HCT116 (cell line): Measurements from ENCODE around the gene IKZF3. TPM values are rescaled to one million over a fixed set of nuclear protein-coding genes. Genes with fewer than 3 reads are reported as not detected.

Source experiments
- ATAC-seq: fragments of 200-7000 bp; cut with Tn5 transposase; 2 replicates; pipeline ENCODE4 v1.9.1; 2020; ENCODE audit warnings: mild to moderate bottlenecking, moderate library complexity
- BruUV-seq: library from RNA; stranded (reverse); fragments of 400-500 nt; replicated peaks from 2 replicates; lab custom pipeline; 2021; lab: Mats Ljungman, UMichigan
- CTCF ChIA-PET: fragments of 300-600 bp; sonication (Branson Sonifier 250); formaldehyde crosslinking; loops from one replicate; lab custom pipeline; 2021; ENCODE audit warnings: antibody characterized with exemption; lab: Charles Lee
- POLR2A ChIA-PET: fragments of 300-600, 350-600 bp; sonication (Branson Sonifier 250); formaldehyde crosslinking; loops from one replicate; lab custom pipeline; 2021; ENCODE audit warnings: antibody characterized with exemption; lab: Charles Lee
- RAD21 ChIA-PET, 2 experiments: fragments of 300-600 bp; sonication (Branson Sonifier 250); formaldehyde crosslinking; loops; one replicate each; lab custom pipeline; 2023; ENCODE audit warnings: low total read pairs in 2 of 2; ENCODE audit not compliant: uncharacterized antibody in 2 of 2, unreplicated experiment in 2 of 2, low non-redundant PET in 1 of 2; lab: Charles Lee
- DNase-seq: peaks from one replicate; pipeline ENCODE4 v3.0.0-alpha.2; 2010; ENCODE audit warnings: low read depth, low spot score
- H2AFZ ChIP-seq: fragments of 200-600 bp; shearing (Covaris generic), sonication (generic); 2 replicates; pipeline ENCODE4 v1.6.1; 2017; ENCODE audit warnings: low read depth, mixed run types, mixed read lengths, antibody characterized with exemption, low read length; ENCODE audit not compliant: poor library complexity, severe bottlenecking
- H3K27ac ChIP-seq: 2 replicates; pipeline ENCODE4 v1.5.1; 2012; ENCODE audit warnings: low read depth, low read length
- H3K27me3 ChIP-seq: fragments of 200-600 bp; sonication (generic); 2 replicates; pipeline ENCODE4 v1.6.1; 2016; ENCODE audit warnings: mixed run types, low read length, mixed read lengths; ENCODE audit not compliant: insufficient read depth
- H3K36me3 ChIP-seq, 2 experiments: fragments of 200-500 bp in 1 of 2; fragments of 200-600 bp in 1 of 2; sonication (Bioruptor generic) in 1 of 2; sonication (generic) in 1 of 2; 2 replicates each; pipeline versions ENCODE4 v1.5.1 to v1.6.1; 2014 to 2016; ENCODE audit warnings: low read length in 2 of 2, inconsistent platforms in 1 of 2, mixed read lengths in 1 of 2, mixed run types in 1 of 2; ENCODE audit not compliant: insufficient read depth in 2 of 2, control insufficient read depth in 1 of 2
- H3K4me1 ChIP-seq, 2 experiments: fragments of 200-600 bp in 1 of 2; sonication (generic) in 1 of 2; 2 replicates each; pipeline versions ENCODE4 v1.5.1 to v1.6.1; 2012 to 2017; ENCODE audit warnings: low read length in 2 of 2, inconsistent platforms in 1 of 2, mild to moderate bottlenecking in 1 of 2, mixed read lengths in 1 of 2, mixed run types in 1 of 2, moderate library complexity in 1 of 2; ENCODE audit not compliant: insufficient read depth in 2 of 2, control insufficient read depth in 1 of 2
- H3K4me2 ChIP-seq: fragments of 200-600 bp; sonication (generic); 2 replicates; pipeline ENCODE4 v1.6.1; 2017; ENCODE audit warnings: mixed run types, low read length, mixed read lengths
- H3K4me3 ChIP-seq, 2 experiments: fragments of 200-600 bp in 1 of 2; sonication (generic) in 1 of 2; replicated peaks in 1 of 2; 2 replicates each; pipeline ENCODE4 v1.5.1; 2011 to 2016; ENCODE audit warnings: low read length in 2 of 2, control low read depth in 1 of 2, low read depth in 1 of 2, mild to moderate bottlenecking in 1 of 2, mixed read lengths in 1 of 2, mixed run types in 1 of 2
- H3K79me2 ChIP-seq: fragments of 200-600 bp; sonication (generic); 2 replicates; pipeline ENCODE4 v1.6.1; 2017; ENCODE audit warnings: mild to moderate bottlenecking, mixed run types, low read length, moderate library complexity, mixed read lengths; ENCODE audit not compliant: insufficient read depth
- H3K9ac ChIP-seq: fragments of 200-600 bp; sonication (generic); 2 replicates; pipeline ENCODE4 v1.6.1; 2016; ENCODE audit warnings: low read length, mixed read lengths
- H3K9me2 ChIP-seq: fragments of 200-600 bp; sonication (generic), shearing (Covaris generic); 2 replicates; pipeline ENCODE4 v1.6.1; 2017; ENCODE audit warnings: mixed run types, mild to moderate bottlenecking, moderate library complexity; ENCODE audit not compliant: insufficient read depth
- H3K9me3 ChIP-seq, 2 experiments: fragments of 200-500 bp in 1 of 2; fragments of 200-600 bp in 1 of 2; sonication (Bioruptor generic) in 1 of 2; sonication (generic) in 1 of 2; 2 replicates each; pipeline ENCODE4 v1.6.1; 2014 to 2017; ENCODE audit warnings: low read length in 2 of 2, mixed read lengths in 2 of 2, inconsistent platforms in 1 of 2, low read depth in 1 of 2, mild to moderate bottlenecking in 1 of 2, mixed run types in 1 of 2, moderate library complexity in 1 of 2; ENCODE audit not compliant: control insufficient read depth in 1 of 2, insufficient read depth in 1 of 2
- H4K20me1 ChIP-seq: fragments of 200-600 bp; sonication (generic), shearing (Covaris generic); 2 replicates; pipeline ENCODE4 v1.6.1; 2017; ENCODE audit warnings: mixed run types, mild to moderate bottlenecking, moderate library complexity; ENCODE audit not compliant: insufficient read depth
- CBX3 ChIP-seq: IDR thresholded peaks from 2 replicates; pipeline ENCODE4 v1.6.1; 2012; ENCODE audit warnings: low read depth
- EGR1 ChIP-seq: IDR thresholded peaks from 2 replicates; pipeline ENCODE4 v1.6.1; 2012; ENCODE audit warnings: low read depth
- EZH2 ChIP-seq: fragments of 200-600 bp; sonication (generic); IDR thresholded peaks from 2 replicates; pipeline ENCODE4 v1.6.1; 2017; ENCODE audit warnings: antibody characterized with exemption, mixed run types
- EZH2phosphoT487 ChIP-seq: fragments of 200-600 bp; IDR thresholded peaks from 2 replicates; pipeline ENCODE4 v1.6.1; 2018; ENCODE audit warnings: antibody characterized with exemption, borderline replicate concordance
- JUND ChIP-seq: IDR thresholded peaks from 2 replicates; pipeline ENCODE4 v1.6.1; 2012
- POLR2A ChIP-seq: IDR thresholded peaks from 2 replicates; pipeline ENCODE4 v1.7.0; 2011; ENCODE audit warnings: borderline replicate concordance; ENCODE audit not compliant: insufficient read depth, insufficient read length; ENCODE audit errors: extremely low read depth
- SIN3A ChIP-seq: IDR thresholded peaks from 2 replicates; pipeline ENCODE4 v1.6.1; 2012; ENCODE audit warnings: low read depth
- SRF ChIP-seq: IDR thresholded peaks from 2 replicates; pipeline ENCODE4 v1.6.1; 2012; ENCODE audit warnings: low read depth
- TCF7L2 ChIP-seq: IDR thresholded peaks from 2 replicates; pipeline ENCODE4 v1.7.0; 2011; ENCODE audit warnings: borderline replicate concordance, inconsistent platforms; ENCODE audit not compliant: insufficient read depth, insufficient read length; ENCODE audit errors: extremely low read depth
- ZFX ChIP-seq: fragments of 450-650 bp; IDR thresholded peaks from 2 replicates; pipeline ENCODE4 v1.6.1; 2017
- ZNF274 ChIP-seq: fragments of 200-500 bp; sonication (Bioruptor generic); IDR thresholded peaks from 2 replicates; pipeline ENCODE4 v1.6.1; 2014; ENCODE audit warnings: mild to moderate bottlenecking, low read depth, low read length, inconsistent platforms
- intact Hi-C: fragments of 100-400 bp; cut with micrococcal nuclease; formaldehyde crosslinking; loops from 2 replicates; pipeline ENCODE4 v1.10.0; 2022
- total RNA-seq: library from RNA; stranded (reverse); gene quantifications from one replicate; pipeline ENCODE4 v1.2.1, GENCODE V29; 2021; ENCODE audit not compliant: unreplicated experiment
- TF ChIP-seq, protein P1 (sequence below): IDR thresholded peaks from 2 replicates; pipeline ENCODE4 v1.6.1; 2012; ENCODE audit warnings: low read depth
- TF ChIP-seq, protein P2 (sequence below): IDR thresholded peaks from 2 replicates; pipeline ENCODE4 v1.6.1; 2012
- TF ChIP-seq, protein P3 (sequence below): IDR thresholded peaks from 2 replicates; pipeline ENCODE4 v1.6.1; 2011; ENCODE audit warnings: mild to moderate bottlenecking, low read length, moderate library complexity; ENCODE audit not compliant: insufficient replicate concordance; ENCODE audit errors: extremely low read depth

The IKZF3 gene
- total RNA-seq, 1 experiment from 2014 or later: 0.30 TPM

DNA sequence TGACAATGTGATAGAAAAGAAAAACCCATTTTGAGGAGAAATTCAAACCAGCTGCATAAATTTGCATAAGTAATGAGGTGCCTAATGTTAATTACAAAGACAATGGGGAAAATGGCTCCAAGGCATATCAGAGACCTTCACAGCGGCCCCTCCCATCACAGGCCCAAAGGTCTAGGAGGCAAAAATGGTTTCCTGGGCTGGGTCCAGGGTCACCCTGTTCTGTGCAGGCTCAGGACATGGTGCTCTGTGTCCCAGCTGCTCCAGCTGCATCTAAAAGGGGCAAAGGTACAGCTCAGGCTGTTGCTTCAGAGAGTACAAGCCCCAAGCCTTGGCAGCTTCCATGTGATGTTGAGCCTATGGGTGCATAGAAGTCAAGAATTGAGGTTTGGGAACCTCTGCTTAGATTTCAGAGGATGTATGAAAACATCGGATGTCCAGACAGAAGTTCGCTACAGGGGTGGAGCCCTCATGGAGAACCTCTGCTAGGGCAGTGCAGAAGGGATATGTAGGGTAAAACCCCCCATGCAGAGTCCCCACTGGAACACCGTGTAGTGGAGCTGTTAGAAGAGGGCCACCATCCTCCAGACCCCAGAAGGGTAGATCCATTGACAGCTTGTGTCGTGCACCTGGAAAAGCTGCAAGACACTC, 40.6 kb downstream of the IKZF3 start:
- intact Hi-C loops: no loop called here
- POLR2A ChIA-PET: no interaction called here

More for the DNA sequence above, 40.6 kb downstream of the IKZF3 start:
- Histone ChIP-seq H3K4me2 (no peak overlapping the region), H3K79me2 (no peaks in the 10 kb centered on the region), H3K9ac (no peak overlapping the region), H3K4me1 (no peaks in the 10 kb centered on the region), H4K20me1 (no peaks in the 10 kb centered on the region), H2AFZ (no peak overlapping the region), H3K27me3 (no peaks in the 10 kb centered on the region), H3K27ac (no peak overlapping the region), H3K4me3 (no peak overlapping the region), H3K9me3 (no peaks in the 10 kb centered on the region; a peak in 2 of 4 replicates), H3K36me3 (no peaks in the 10 kb centered on the region), H3K9me2 (no peaks in the 10 kb centered on the region)
- ChIA-PET CTCF (no interaction called here), RAD21 (no interaction called here)
- no peak for DNase-seq
- no TSS peak for BruUV-seq
- TF ChIP-seq CBX3 (no peak), SRF (no peak), ZFX (no peak), EGR1 (no peak), TCF7L2 (no peak), EZH2 (no peak), POLR2A (no peak), ZNF274 (no peak), SIN3A (no peak), JUND (no peak), EZH2phosphoT487 (no peak)
- TF ChIP-seq, protein P1, sequence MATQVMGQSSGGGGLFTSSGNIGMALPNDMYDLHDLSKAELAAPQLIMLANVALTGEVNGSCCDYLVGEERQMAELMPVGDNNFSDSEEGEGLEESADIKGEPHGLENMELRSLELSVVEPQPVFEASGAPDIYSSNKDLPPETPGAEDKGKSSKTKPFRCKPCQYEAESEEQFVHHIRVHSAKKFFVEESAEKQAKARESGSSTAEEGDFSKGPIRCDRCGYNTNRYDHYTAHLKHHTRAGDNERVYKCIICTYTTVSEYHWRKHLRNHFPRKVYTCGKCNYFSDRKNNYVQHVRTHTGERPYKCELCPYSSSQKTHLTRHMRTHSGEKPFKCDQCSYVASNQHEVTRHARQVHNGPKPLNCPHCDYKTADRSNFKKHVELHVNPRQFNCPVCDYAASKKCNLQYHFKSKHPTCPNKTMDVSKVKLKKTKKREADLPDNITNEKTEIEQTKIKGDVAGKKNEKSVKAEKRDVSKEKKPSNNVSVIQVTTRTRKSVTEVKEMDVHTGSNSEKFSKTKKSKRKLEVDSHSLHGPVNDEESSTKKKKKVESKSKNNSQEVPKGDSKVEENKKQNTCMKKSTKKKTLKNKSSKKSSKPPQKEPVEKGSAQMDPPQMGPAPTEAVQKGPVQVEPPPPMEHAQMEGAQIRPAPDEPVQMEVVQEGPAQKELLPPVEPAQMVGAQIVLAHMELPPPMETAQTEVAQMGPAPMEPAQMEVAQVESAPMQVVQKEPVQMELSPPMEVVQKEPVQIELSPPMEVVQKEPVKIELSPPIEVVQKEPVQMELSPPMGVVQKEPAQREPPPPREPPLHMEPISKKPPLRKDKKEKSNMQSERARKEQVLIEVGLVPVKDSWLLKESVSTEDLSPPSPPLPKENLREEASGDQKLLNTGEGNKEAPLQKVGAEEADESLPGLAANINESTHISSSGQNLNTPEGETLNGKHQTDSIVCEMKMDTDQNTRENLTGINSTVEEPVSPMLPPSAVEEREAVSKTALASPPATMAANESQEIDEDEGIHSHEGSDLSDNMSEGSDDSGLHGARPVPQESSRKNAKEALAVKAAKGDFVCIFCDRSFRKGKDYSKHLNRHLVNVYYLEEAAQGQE: no peak
- TF ChIP-seq, protein P2, sequence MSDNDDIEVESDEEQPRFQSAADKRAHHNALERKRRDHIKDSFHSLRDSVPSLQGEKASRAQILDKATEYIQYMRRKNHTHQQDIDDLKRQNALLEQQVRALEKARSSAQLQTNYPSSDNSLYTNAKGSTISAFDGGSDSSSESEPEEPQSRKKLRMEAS: no peak
- TF ChIP-seq, protein P3, sequence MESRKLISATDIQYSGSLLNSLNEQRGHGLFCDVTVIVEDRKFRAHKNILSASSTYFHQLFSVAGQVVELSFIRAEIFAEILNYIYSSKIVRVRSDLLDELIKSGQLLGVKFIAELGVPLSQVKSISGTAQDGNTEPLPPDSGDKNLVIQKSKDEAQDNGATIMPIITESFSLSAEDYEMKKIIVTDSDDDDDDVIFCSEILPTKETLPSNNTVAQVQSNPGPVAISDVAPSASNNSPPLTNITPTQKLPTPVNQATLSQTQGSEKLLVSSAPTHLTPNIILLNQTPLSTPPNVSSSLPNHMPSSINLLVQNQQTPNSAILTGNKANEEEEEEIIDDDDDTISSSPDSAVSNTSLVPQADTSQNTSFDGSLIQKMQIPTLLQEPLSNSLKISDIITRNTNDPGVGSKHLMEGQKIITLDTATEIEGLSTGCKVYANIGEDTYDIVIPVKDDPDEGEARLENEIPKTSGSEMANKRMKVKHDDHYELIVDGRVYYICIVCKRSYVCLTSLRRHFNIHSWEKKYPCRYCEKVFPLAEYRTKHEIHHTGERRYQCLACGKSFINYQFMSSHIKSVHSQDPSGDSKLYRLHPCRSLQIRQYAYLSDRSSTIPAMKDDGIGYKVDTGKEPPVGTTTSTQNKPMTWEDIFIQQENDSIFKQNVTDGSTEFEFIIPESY: no peak
- no peak for ATAC-seq
